Fibroblast of lung (primary cell): ENCODE data around the gene LPP. TPM values are rescaled to one million over a fixed set of nuclear protein-coding genes. Genes with fewer than 3 reads are reported as not detected.

ENCODE experiments used
- DNase-seq, 2 donors: peaks; one replicate each; pipeline versions ENCODE4 v3.0.0 to v3.0.0-alpha.2; 2010; ENCODE audit warnings: low read depth in 2 of 2
- H2AFZ ChIP-seq: 2 replicates; pipeline ENCODE4 v1.5.1; 2012; ENCODE audit warnings: low read length, control low read depth, inconsistent platforms
- H3K27ac ChIP-seq: 2 replicates; pipeline ENCODE4 v1.5.1; 2011; ENCODE audit warnings: low read length, control low read depth; ENCODE audit not compliant: insufficient read depth
- H3K27me3 ChIP-seq: 2 replicates; pipeline ENCODE4 v1.5.1; 2011; ENCODE audit warnings: mild to moderate bottlenecking, low read length; ENCODE audit not compliant: control insufficient read depth, insufficient read depth
- H3K36me3 ChIP-seq: 2 replicates; pipeline ENCODE4 v1.5.1; 2011; ENCODE audit warnings: low read length; ENCODE audit not compliant: control insufficient read depth, insufficient read depth
- H3K4me1 ChIP-seq: 2 replicates; pipeline ENCODE4 v1.5.1; 2011; ENCODE audit warnings: low read length; ENCODE audit not compliant: control insufficient read depth, insufficient read depth; ENCODE audit errors: extremely low read depth
- H3K4me2 ChIP-seq: 2 replicates; pipeline ENCODE4 v1.5.1; 2011; ENCODE audit warnings: low read length, control low read depth; ENCODE audit not compliant: insufficient read depth; ENCODE audit errors: extremely low read depth
- H3K4me3 ChIP-seq, 4 experiments: fragments of 200-600 bp in 1 of 4; sonication (generic) in 1 of 4; replicated peaks in 1 of 4; 2 replicates each; pipeline ENCODE4 v1.5.1; 2011 to 2016; ENCODE audit warnings: low read length in 4 of 4, low read depth in 3 of 4, mild to moderate bottlenecking in 3 of 4, control low read depth in 2 of 4, inconsistent platforms in 1 of 4, mixed read lengths in 1 of 4; ENCODE audit not compliant: insufficient read depth in 1 of 4; ENCODE audit errors: control extremely low read depth in 1 of 4
- H3K79me2 ChIP-seq: 2 replicates; pipeline ENCODE4 v1.5.1; 2012; ENCODE audit warnings: mild to moderate bottlenecking, low read length, inconsistent platforms; ENCODE audit not compliant: control insufficient read depth, insufficient read depth
- H3K9ac ChIP-seq: 2 replicates; pipeline ENCODE4 v1.5.1; 2011; ENCODE audit warnings: mild to moderate bottlenecking, low read length, control low read depth; ENCODE audit not compliant: insufficient read depth
- H3K9me3 ChIP-seq: 2 replicates; pipeline ENCODE4 v1.5.1; 2012; ENCODE audit warnings: low read depth, low read length; ENCODE audit not compliant: control insufficient read depth, insufficient read depth
- H4K20me1 ChIP-seq: 2 replicates; pipeline ENCODE4 v1.5.1; 2011; ENCODE audit warnings: low read length; ENCODE audit not compliant: control insufficient read depth, insufficient read depth; ENCODE audit errors: extremely low read depth
- CTCF ChIP-seq, 2 donors: IDR thresholded peaks in 1 of 2; conservative IDR thresholded peaks in 1 of 2; 1 replicate in 1 of 2; 2 replicates in 1 of 2; pipeline ENCODE4 v1.5.1; 2011 to 2012; ENCODE audit warnings: low read length in 2 of 2, control low read depth in 1 of 2, inconsistent platforms in 1 of 2, low read depth in 1 of 2, mild to moderate bottlenecking in 1 of 2
- EZH2 ChIP-seq: IDR thresholded peaks from 2 replicates; pipeline ENCODE4 v1.5.1; 2012; ENCODE audit warnings: low read length, control low read depth, mild to moderate bottlenecking; ENCODE audit errors: missing control alignments
- polyA plus RNA-seq, 2 donors: library from polyadenylated mRNA; depleted of rRNA in 1 of 2; stranded (reverse) in 1 of 2; unstranded in 1 of 2; fragments of >200 nt; gene quantifications; 2 replicates each; pipeline ENCODE4 v1.2.1, GENCODE V29; 2011 to 2012; ENCODE audit warnings: missing spikeins in 1 of 2
- total RNA-seq: library from RNA; depleted of rRNA; stranded (reverse); fragments of >200 nt; gene quantifications from 2 replicates; pipeline ENCODE4 v1.2.1, GENCODE V29; 2014

LPP gene
- total and polyA plus RNA-seq, 2 donors (not counting 1 experiment from before 2014, with no cell fraction given), result 69.0 to 124 TPM

GRCh38 chr3:188533612-188534357, 379.8 kb downstream of the LPP start:
- H3K4me1 ChIP-seq, result peaks cover 3% of the 10 kb centered on the region
- no peaks in the 10 kb centered on the region for H4K20me1 ChIP-seq
- H3K27ac ChIP-seq, result no peak overlapping the region
- H3K27me3 ChIP-seq, result no peaks in the 10 kb centered on the region
- TF ChIP-seq CTCF (conservative IDR thresholded peaks at IDR 0.05 in 1 of 2, IDR thresholded peaks at IDR 0.05 in 1 of 2; ENCODE audit: low read depth in 1 of 2, low read length in 2 of 2), result no peak
- no peak for TF ChIP-seq EZH2
- H3K36me3 ChIP-seq, result no peaks in the 10 kb centered on the region
- no peak overlapping the region for H3K9ac ChIP-seq
- H3K4me3 ChIP-seq, result no peak overlapping the region
- H3K9me3 ChIP-seq, result no peaks in the 10 kb centered on the region
- peaks cover 5% of the 10 kb centered on the region for H3K79me2 ChIP-seq
- DNase-seq, result peak in 1 of 2 donors; percentile 28
- H2AFZ ChIP-seq, result no peak overlapping the region
- peak overlapping the region; percentile 26 for H3K4me2 ChIP-seq

- no peaks in the 10 kb centered on the region for H4K20me1 ChIP-seq
- no peaks in the 10 kb centered on the region for H3K9me3 ChIP-seq
- H3K9ac ChIP-seq, result no peak overlapping the region
- H3K4me1 ChIP-seq, result peaks cover 3% of the 10 kb centered on the region
- peak in 1 of 2 donors; percentile 62 for DNase-seq
- no peak overlapping the region for H3K4me2 ChIP-seq
- no peak overlapping the region for H2AFZ ChIP-seq
- no peak overlapping the region for H3K27ac ChIP-seq
- TF ChIP-seq EZH2 (no peak), CTCF (conservative IDR thresholded peaks at IDR 0.05 in 1 of 2, IDR thresholded peaks at IDR 0.05 in 1 of 2; ENCODE audit: low read depth in 1 of 2, low read length in 2 of 2) (no peak)
- H3K79me2 ChIP-seq, result peaks cover 5% of the 10 kb centered on the region
- no peaks in the 10 kb centered on the region for H3K27me3 ChIP-seq
- no peaks in the 10 kb centered on the region for H3K36me3 ChIP-seq
- H3K4me3 ChIP-seq, result no peak overlapping the region
Measured at GRCh38 chr3:188534633-188535032, 380.7 kb downstream of the LPP start.

GRCh38 chr3:188537606-188538005, 383.6 kb downstream of the LPP start:
- no peak overlapping the region for H3K4me2 ChIP-seq
- H3K27ac ChIP-seq, result no peak overlapping the region
- no peak for DNase-seq
- no peaks in the 10 kb centered on the region for H3K36me3 ChIP-seq
- peaks cover 3% of the 10 kb centered on the region for H3K79me2 ChIP-seq
- H3K4me3 ChIP-seq, result no peak overlapping the region
- no peaks in the 10 kb centered on the region for H3K27me3 ChIP-seq
- no peak overlapping the region for H2AFZ ChIP-seq
- no peaks in the 10 kb centered on the region for H4K20me1 ChIP-seq
- H3K9me3 ChIP-seq, result no peaks in the 10 kb centered on the region
- no peak for TF ChIP-seq CTCF (conservative IDR thresholded peaks at IDR 0.05 in 1 of 2, IDR thresholded peaks at IDR 0.05 in 1 of 2; ENCODE audit: low read depth in 1 of 2, low read length in 2 of 2)
- no peak for TF ChIP-seq EZH2
- H3K9ac ChIP-seq, result no peak overlapping the region
- H3K4me1 ChIP-seq, result peaks cover 3% of the 10 kb centered on the region
